Prostate gland (tissue), 2 donors: Measurements from ENCODE around the gene CDC45. TPM values are rescaled to one million over a fixed set of nuclear protein-coding genes. Genes with fewer than 3 reads are reported as not detected.
A peak's percentile ranks its signal among the peaks of the same experiment; 100 is the strongest.

ENCODE experiments used
- DNase-seq: peaks from one replicate; pipeline ENCODE4 v3.0.0-alpha.2; 2019; ENCODE audit warnings: low spot score
- H3K27ac ChIP-seq, 2 donors: fragments of 200-600 bp; sonication (generic); 2 replicates each; pipeline ENCODE4 v1.5.1; 2017 to 2019
- H3K27me3 ChIP-seq: fragments of 200-600 bp; sonication (generic); replicated peaks from 2 replicates; pipeline ENCODE4 v1.5.1; 2019; ENCODE audit not compliant: insufficient read depth
- H3K36me3 ChIP-seq, 2 donors: fragments of 200-600 bp; sonication (generic); 1 replicate in 1 of 2; 2 replicates in 1 of 2; pipeline versions ENCODE4 v1.5.1 to v1.8.1; 2017 to 2019
- H3K4me1 ChIP-seq: fragments of 200-600 bp; sonication (generic); replicated peaks from 2 replicates; pipeline ENCODE4 v1.5.1; 2019
- H3K4me3 ChIP-seq, 2 donors: fragments of 200-600 bp; sonication (generic); 2 replicates each; pipeline ENCODE4 v1.5.1; 2017 to 2019
- H3K9me3 ChIP-seq: fragments of 200-600 bp; sonication (generic); 2 replicates; pipeline ENCODE4 v1.5.1; 2017
- POLR2A ChIP-seq: fragments of 450-650 bp; IDR thresholded peaks from one replicate; pipeline ENCODE4 v1.6.1; 2016; ENCODE audit warnings: antibody characterized with exemption, mild to moderate bottlenecking
- POLR2AphosphoS5 ChIP-seq: sonication (generic); formaldehyde crosslinking; IDR thresholded peaks from one replicate; pipeline ENCODE4 v1.6.1; 2017; ENCODE audit warnings: antibody characterized with exemption
- WGBS: methylation state at CpG from one replicate; pipeline ENCODE4 v1.1.5; 2018; 5-methylcytosine and 5-hydroxymethylcytosine counted together
- intact Hi-C: fragments of 100-400 bp; cut with DNase I; formaldehyde crosslinking; loops from one replicate; pipeline ENCODE4 v1.14.2; 2022
- total RNA-seq, 2 donors: library from RNA; depleted of rRNA; stranded (reverse); fragments of >200 nt; gene quantifications; one replicate each; pipeline ENCODE4 v1.1.0, GENCODE V29; 2016
- TF ChIP-seq, protein P1 (sequence below), 4 experiments: fragments of 200-600 bp in 2 of 4; fragments of 450-650 bp in 2 of 4; sonication (generic) in 2 of 4; IDR thresholded peaks; 1 replicate in 3 of 4; 2 replicates in 1 of 4; pipeline ENCODE4 v1.5.1; 2016 to 2019; ENCODE audit warnings: antibody characterized with exemption in 4 of 4, mild to moderate bottlenecking in 2 of 4, moderate library complexity in 2 of 4

CDC45 gene
- total RNA-seq, 2 donors from 2014 or later = 2.0 to 11.5 TPM

DNA sequence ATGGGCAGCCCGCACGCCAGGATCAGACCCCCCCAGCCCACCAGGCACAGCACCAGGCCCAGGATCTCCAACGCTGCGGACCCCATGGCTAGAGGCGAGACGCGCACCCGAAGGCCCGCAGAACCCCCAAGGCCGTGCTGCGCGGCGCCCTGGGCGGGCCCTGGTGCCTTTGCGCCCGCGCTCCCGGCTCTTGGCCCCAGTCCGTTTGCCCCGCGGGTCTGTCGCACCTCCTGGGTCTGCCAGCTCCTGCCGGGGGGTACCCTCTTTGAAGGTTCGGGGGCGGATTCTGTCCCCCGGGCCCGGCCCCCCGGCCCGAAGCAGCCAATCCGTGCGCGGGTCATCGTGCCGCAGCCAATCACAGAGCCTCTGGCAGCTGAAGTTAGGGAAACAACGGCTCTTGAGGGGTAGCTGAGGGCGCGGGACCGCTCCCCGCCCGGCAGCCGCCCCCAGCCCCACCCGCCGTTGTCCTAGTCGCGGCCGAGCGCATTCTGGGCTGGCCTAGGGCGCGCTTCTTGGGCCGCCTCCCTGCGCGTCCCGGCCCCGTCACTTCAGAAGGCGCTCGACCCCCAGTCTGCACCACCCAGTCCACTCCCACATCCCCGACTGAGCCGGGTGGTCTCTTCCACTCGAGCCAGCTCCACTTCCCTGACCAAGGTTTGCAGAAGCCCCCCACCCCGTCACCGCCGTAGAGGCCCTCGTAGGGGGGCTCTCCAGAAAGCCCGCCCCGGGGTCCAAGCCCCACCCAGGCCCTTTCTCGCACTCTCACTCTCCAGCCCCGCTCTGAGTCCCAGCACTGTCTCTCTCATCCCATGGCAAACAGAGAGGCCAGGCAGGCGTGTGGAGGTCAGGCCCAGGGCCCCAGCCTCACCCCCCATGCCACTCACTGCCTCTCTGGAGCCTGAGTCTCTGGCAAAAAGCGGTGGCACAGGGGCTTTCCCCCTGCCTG is 44.7 kb downstream of the CDC45 start, which contains the start of gene CLDN5:
Gene CLDN5 (minus strand): TSS at position 241 of the 946 bp plus-strand sequence. CDS start 155 bp downstream, at position 86.
- WGBS = 4% methylated on average over 46 of the region's 69 CpGs
- H3K9me3 ChIP-seq = no peaks in the 10 kb centered on the region
- intact Hi-C loops = no loop called here
- no peaks in the 10 kb centered on the region for H3K4me1 ChIP-seq
- peak within 1 kb of the TSS in 1 of 2 donors; percentile 15 for H3K27ac ChIP-seq
- DNase-seq = no peak
- H3K4me3 ChIP-seq = peak within 1 kb of the TSS; percentile 15 to 24
- no peaks in the 10 kb centered on the region for H3K36me3 ChIP-seq
- peaks cover 8% of the 10 kb centered on the region for H3K27me3 ChIP-seq
- TF ChIP-seq POLR2AphosphoS5 (no peak), POLR2A (peak; percentile 15)

DNA sequence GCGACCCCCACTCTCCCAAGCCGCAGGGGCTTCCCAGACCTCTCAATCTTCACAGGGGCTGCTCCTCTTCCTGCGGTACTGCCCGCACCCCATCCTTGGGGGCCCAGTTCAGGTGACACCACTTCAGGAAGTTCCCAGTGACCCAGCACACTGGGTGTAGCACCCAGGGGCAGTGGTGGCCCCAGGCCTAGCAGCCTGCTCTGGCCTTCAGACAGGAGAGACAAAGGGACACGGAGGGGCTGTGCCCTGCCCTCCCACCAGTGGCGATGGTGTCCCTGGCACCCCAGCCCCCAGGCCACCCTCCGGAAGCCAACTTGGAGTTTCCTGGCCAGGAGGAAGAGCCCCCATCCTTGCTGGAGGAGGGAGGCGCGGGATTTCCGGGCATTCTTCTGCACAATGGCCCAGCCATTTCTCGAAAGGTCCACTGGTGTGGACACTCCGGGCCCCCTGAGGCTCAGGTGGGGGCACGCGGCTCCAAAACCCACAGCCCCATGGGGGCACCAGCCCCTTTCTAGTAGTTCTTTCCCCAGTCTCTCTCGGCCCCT is 45.5 kb downstream of the CDC45 start:
- peak overlapping the region in 1 of 2 donors; percentile 15 for H3K27ac ChIP-seq
- H3K27me3 ChIP-seq = peaks cover 8% of the 10 kb centered on the region
- peak overlapping the region in 1 of 2 donors; percentile 24 for H3K4me3 ChIP-seq
- H3K4me1 ChIP-seq = no peaks in the 10 kb centered on the region
- DNase-seq = no peak
- 88% methylated on average over 15 of the region's 15 CpGs for WGBS
- H3K36me3 ChIP-seq = no peaks in the 10 kb centered on the region
- intact Hi-C loops = no loop called here
- TF ChIP-seq, protein P1, sequence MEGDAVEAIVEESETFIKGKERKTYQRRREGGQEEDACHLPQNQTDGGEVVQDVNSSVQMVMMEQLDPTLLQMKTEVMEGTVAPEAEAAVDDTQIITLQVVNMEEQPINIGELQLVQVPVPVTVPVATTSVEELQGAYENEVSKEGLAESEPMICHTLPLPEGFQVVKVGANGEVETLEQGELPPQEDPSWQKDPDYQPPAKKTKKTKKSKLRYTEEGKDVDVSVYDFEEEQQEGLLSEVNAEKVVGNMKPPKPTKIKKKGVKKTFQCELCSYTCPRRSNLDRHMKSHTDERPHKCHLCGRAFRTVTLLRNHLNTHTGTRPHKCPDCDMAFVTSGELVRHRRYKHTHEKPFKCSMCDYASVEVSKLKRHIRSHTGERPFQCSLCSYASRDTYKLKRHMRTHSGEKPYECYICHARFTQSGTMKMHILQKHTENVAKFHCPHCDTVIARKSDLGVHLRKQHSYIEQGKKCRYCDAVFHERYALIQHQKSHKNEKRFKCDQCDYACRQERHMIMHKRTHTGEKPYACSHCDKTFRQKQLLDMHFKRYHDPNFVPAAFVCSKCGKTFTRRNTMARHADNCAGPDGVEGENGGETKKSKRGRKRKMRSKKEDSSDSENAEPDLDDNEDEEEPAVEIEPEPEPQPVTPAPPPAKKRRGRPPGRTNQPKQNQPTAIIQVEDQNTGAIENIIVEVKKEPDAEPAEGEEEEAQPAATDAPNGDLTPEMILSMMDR (IDR thresholded peaks at IDR 0.05) = no peak
- TF ChIP-seq POLR2AphosphoS5 = no peak
- no peak for TF ChIP-seq POLR2A
- H3K9me3 ChIP-seq = no peaks in the 10 kb centered on the region

DNA sequence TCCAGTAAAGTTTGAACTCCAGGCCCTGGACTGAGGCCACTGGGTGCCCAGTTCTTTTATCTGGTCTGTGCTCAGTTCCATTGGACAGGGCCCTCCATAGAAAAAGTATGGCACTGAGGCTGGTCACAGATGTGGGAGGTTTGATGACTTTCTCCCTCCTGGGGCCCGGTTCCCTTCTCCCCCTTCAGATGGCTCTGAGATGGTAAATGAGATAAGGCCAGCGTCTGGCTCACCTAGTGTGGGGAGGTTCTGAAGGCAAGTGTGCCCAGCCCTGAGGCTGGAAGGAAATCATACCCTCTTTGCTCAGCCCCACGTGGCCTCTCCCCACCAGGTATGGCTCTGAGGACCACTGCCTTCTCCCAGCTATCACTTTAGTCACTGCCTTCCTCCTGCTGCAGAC is 45.9 kb downstream of the CDC45 start:
- WGBS = 49% methylated on average over 3 of the region's 3 CpGs
- Histone ChIP-seq H3K9me3 (no peaks in the 10 kb centered on the region), H3K27ac (no peak overlapping the region), H3K27me3 (peaks cover 8% of the 10 kb centered on the region), H3K4me1 (no peaks in the 10 kb centered on the region), H3K4me3 (no peak overlapping the region), H3K36me3 (no peaks in the 10 kb centered on the region)
- DNase-seq = no peak
- TF ChIP-seq POLR2A (no peak), POLR2AphosphoS5 (no peak)
- TF ChIP-seq, protein P1 (IDR thresholded peaks at IDR 0.05) = no peak
- intact Hi-C loops = no loop called here

DNA sequence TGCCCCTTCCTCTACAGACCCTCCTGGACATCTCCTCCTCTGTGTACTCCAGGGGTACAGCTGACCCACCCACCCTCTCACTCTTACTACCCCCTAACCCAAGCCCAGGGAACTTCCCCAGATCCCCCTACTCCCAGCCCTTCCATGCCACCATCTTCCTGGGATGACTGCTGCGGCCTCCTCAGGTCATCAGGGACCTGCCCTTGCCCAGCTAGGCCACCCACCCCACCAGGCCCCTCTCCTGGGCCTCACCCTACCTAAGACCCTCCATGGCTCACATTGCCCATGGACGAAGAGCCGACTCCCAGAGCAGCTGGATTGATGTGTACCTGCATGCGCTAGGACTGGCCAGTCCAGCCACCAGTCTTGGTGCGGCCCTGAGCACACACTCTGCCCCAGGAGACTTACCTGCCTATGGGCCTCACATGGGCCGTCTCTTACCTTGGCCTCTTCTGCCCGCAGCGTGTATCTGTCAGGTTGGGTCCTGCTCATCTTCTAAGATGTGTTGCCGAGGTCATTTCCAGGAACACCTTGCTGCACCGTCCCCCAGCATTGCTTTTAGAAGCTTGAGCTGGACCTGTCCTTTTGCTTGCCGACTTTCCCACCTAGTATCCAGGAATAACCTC is 46.5 kb downstream of the CDC45 start:
- Histone ChIP-seq H3K27me3 (peaks cover 8% of the 10 kb centered on the region), H3K4me1 (no peaks in the 10 kb centered on the region), H3K27ac (no peak overlapping the region), H3K9me3 (no peaks in the 10 kb centered on the region), H3K4me3 (no peak overlapping the region), H3K36me3 (no peaks in the 10 kb centered on the region)
- no peak for TF ChIP-seq POLR2A
- TF ChIP-seq, protein P1 (IDR thresholded peaks at IDR 0.05) = no peak
- TF ChIP-seq POLR2AphosphoS5 = no peak
- 99% methylated on average over 11 of the region's 11 CpGs for WGBS
- intact Hi-C loops = no loop called here
- no peak for DNase-seq

DNA sequence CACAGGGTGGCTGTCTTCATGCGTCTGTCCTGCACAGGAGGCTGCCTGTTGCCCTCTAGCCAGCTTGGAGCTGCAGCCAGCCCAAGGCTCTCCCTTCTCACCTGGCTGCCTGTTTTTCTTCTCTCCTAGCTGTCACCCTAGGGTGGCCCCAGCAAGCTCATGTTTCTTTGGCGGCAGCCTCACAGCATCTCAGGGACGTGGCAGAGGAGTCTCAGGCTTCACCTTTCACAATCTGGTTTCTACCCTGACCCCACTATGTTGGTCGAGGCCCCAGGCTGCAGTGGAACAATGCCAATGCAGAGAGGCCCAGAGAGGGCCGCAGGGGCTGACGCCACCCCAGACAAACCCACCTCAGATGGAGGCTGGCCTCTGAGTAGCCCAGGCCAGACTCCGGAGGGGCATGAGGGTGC is 47.0 kb downstream of the CDC45 start:
- DNase-seq = no peak
- H3K4me3 ChIP-seq = no peak overlapping the region

More for the DNA sequence above, 47.0 kb downstream of the CDC45 start:
- WGBS = 82% methylated on average over 7 of the region's 7 CpGs
- H3K4me1 ChIP-seq = no peaks in the 10 kb centered on the region
- H3K27me3 ChIP-seq = peaks cover 8% of the 10 kb centered on the region
- no peaks in the 10 kb centered on the region for H3K9me3 ChIP-seq
- TF ChIP-seq POLR2A (no peak), POLR2AphosphoS5 (no peak)
- TF ChIP-seq, protein P1 (IDR thresholded peaks at IDR 0.05) = no peak
- intact Hi-C loops = no loop called here
- no peak overlapping the region for H3K27ac ChIP-seq
- no peaks in the 10 kb centered on the region for H3K36me3 ChIP-seq
